HL-60 (cell line): ENCODE measurements around the gene FCER2.
"Not testable (repeated sequence)": the region's sequence is repeated elsewhere in the genome, so short reads cannot be mapped to it uniquely, and the experiment has no call there.

Experiments
- CTCF ChIP-seq: IDR thresholded peaks from one replicate; pipeline ENCODE4 v1.5.1; 2011; ENCODE audit warnings: low read length, control low read depth, inconsistent platforms; ENCODE audit not compliant: insufficient read depth
- POLR2AphosphoS5 ChIP-seq: IDR thresholded peaks from 2 replicates; pipeline ENCODE4 v1.6.1; 2012; ENCODE audit warnings: low read depth
- REST ChIP-seq: IDR thresholded peaks from 2 replicates; pipeline ENCODE4 v1.6.1; 2012; ENCODE audit warnings: low read depth; ENCODE audit not compliant: insufficient replicate concordance
- SPI1 ChIP-seq: IDR thresholded peaks from 2 replicates; pipeline ENCODE4 v1.6.1; 2012; ENCODE audit warnings: low read depth, mild to moderate bottlenecking, borderline replicate concordance

GRCh38 chr19:7643629-7644549, 58.0 kb downstream of the FCER2 start:
- TF ChIP-seq SPI1, REST, CTCF, POLR2AphosphoS5: not testable (repeated sequence)
